K562 (cell line): Measurements from ENCODE around the gene SCN2B. TPM values are rescaled to one million over a fixed set of nuclear protein-coding genes. Genes with fewer than 3 reads are reported as not detected.

Experiments
- ATF1 ChIP-seq, 2 experiments: fragments of 450-650 bp in 1 of 2; IDR thresholded peaks; 2 replicates each; pipeline ENCODE4 v1.6.1; 2016; ENCODE audit warnings: missing compliant biosample characterization in 1 of 2, missing genetic modification characterization in 1 of 2
- DDX20 ChIP-seq: fragments of 450-650 bp; IDR thresholded peaks from 2 replicates; pipeline ENCODE4 v1.6.1; 2016; ENCODE audit warnings: missing genetic modification characterization, low read depth, mild to moderate bottlenecking, missing compliant biosample characterization, moderate library complexity
- E2F3 ChIP-seq: fragments of 250-450 bp; sonication (Bioruptor Pico); IDR thresholded peaks from 2 replicates; pipeline ENCODE4 v1.4.0; 2020; ENCODE audit warnings: mild to moderate bottlenecking
- ETS2 ChIP-seq: IDR thresholded peaks from 2 replicates; pipeline ENCODE4 v1.6.1; 2016; ENCODE audit warnings: borderline replicate concordance, missing genetic modification characterization, mild to moderate bottlenecking, moderate library complexity, missing compliant biosample characterization; ENCODE audit not compliant: poor library complexity, severe bottlenecking
- HDAC2 ChIP-seq: fragments of 450-650 bp; IDR thresholded peaks from 2 replicates; pipeline ENCODE4 v1.6.1; 2016; ENCODE audit warnings: mild to moderate bottlenecking
- HMG20A ChIP-seq: fragments of 450-650 bp; formaldehyde crosslinking; conservative IDR thresholded peaks from 2 replicates; pipeline ENCODE4 v1.4.0; 2020; ENCODE audit warnings: mild to moderate bottlenecking, mixed read lengths
- MYNN ChIP-seq, 2 experiments: sonication (generic); formaldehyde crosslinking in 1 of 2; IDR thresholded peaks; 2 replicates each; pipeline versions ENCODE4 v1.5.0 to v1.6.1; 2016 to 2020; ENCODE audit warnings: antibody characterized with exemption in 1 of 2, missing genetic modification reagents in 1 of 2
- NCOA2 ChIP-seq, 2 experiments: fragments of 450-650 bp; IDR thresholded peaks; 2 replicates each; pipeline ENCODE4 v1.6.1; 2018; ENCODE audit warnings: mild to moderate bottlenecking in 2 of 2, moderate library complexity in 1 of 2; ENCODE audit not compliant: partially characterized antibody in 2 of 2
- PTRF ChIP-seq: fragments of 450-650 bp; IDR thresholded peaks from 2 replicates; pipeline ENCODE4 v1.6.1; 2016; ENCODE audit warnings: mild to moderate bottlenecking, missing genetic modification characterization, missing compliant biosample characterization
- SUPT5H ChIP-seq: fragments of 450-650 bp; IDR thresholded peaks from 2 replicates; pipeline ENCODE4 v1.6.1; 2016
- ZNF140 ChIP-seq: fragments of 250-450 bp; sonication (Bioruptor Pico); IDR thresholded peaks from 2 replicates; pipeline ENCODE4 v1.8.0; 2021; ENCODE audit warnings: moderate library complexity, mild to moderate bottlenecking, inconsistent platforms
- ZNF707 ChIP-seq: fragments of 250-450 bp; sonication (Bioruptor Pico); conservative IDR thresholded peaks from 2 replicates; pipeline ENCODE4 v1.8.0; 2022; ENCODE audit warnings: inconsistent platforms, mild to moderate bottlenecking, moderate library complexity
- polyA plus RNA-seq, 8 experiments: library from polyadenylated mRNA; depleted of rRNA in 4 of 8; stranded (reverse) in 5 of 8; unstranded in 3 of 8; fragments of >200 nt; fragmentation: Nextera tagmentation in 2 of 8; fragmentation: Illumina TruSeq in 1 of 8; extraction: Ambion mirVana in 2 of 8; extraction: Trizol in 1 of 8; gene quantifications; 2 replicates each; pipeline versions ENCODE4 v1.2.1 to v1.2.3, GENCODE V29; 2011 to 2014; ENCODE audit warnings: inconsistent platforms in 1 of 8, missing spikeins in 1 of 8
- total RNA-seq, 7 experiments: library from RNA; depleted of rRNA in 6 of 7; stranded (reverse); fragments of >200 nt in 6 of 7; fragmentation: Illumina TruSeq in 2 of 7; extraction: Trizol in 2 of 7; gene quantifications; 2 replicates each; pipeline versions ENCODE4 v1.2.1 to v1.2.3, GENCODE V29; 2011 to 2021; ENCODE audit warnings: low replicate concordance in 1 of 7
- TF ChIP-seq, protein P1 (sequence below): sonication (generic); formaldehyde crosslinking; IDR thresholded peaks from 2 replicates; pipeline ENCODE4 v1.8.1; 2023; ENCODE audit warnings: mild to moderate bottlenecking, missing genetic modification reagents
- TF ChIP-seq, protein P2 (sequence below), 2 experiments: fragments of 450-650 bp in 1 of 2; sonication (generic) in 1 of 2; formaldehyde crosslinking in 1 of 2; IDR thresholded peaks; 2 replicates each; pipeline versions ENCODE4 v1.7.1 to v1.9.0; 2016 to 2022; ENCODE audit warnings: inconsistent platforms in 1 of 2, mild to moderate bottlenecking in 1 of 2, missing genetic modification reagents in 1 of 2

SCN2B gene
- total and polyA plus RNA-seq, 9 of the 15 experiments (the other 6 are each of a cell fraction or from before 2014, with no cell fraction given), result not detected

DNA sequence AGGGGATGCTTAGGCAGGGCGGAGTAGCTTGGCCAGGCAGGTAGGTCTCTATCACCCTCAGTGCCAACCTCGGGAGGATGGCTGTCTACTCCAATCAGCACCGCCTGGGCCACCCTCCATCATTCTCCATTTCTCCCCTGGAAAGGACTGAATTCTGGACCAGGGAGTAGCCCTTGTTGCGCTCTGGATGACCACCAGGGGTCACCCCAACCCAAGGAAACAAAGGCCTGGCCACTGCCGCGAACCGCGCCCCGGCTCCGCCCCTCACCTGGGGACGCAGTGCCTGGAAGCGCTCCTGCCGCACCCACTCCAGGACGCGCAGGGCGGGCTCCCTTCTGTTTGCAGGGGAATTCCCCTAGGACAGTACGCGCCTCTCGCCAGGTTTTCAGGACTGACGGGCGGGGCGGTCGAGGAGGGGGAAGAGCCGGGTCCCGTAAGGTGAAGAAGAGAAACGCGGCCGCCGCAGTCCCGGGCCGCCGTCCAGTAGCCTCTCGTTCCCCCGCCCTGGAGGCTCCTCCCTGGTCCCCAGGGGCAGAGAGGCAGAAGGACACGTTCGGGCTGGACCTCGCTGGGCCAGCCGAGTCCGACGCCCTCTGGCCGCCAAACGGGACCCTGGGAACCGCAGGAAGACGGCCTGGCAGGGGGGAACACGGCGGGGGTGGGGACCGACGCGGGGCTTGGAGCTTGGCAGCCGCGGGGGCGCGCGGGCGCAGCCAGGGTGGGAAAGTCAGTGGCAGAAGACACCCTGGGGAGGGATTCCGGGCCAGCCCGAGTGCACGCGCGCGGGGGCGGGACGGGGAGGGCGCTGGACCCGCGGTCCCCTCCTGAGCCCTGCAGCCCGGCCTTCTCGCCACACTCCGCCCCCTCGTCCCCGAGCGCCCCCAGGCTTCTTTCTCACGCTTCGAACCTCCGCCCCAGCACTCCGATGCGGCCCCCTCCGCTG lies 30.9 kb downstream of the SCN2B start (continued):
- TF ChIP-seq, protein P1, sequence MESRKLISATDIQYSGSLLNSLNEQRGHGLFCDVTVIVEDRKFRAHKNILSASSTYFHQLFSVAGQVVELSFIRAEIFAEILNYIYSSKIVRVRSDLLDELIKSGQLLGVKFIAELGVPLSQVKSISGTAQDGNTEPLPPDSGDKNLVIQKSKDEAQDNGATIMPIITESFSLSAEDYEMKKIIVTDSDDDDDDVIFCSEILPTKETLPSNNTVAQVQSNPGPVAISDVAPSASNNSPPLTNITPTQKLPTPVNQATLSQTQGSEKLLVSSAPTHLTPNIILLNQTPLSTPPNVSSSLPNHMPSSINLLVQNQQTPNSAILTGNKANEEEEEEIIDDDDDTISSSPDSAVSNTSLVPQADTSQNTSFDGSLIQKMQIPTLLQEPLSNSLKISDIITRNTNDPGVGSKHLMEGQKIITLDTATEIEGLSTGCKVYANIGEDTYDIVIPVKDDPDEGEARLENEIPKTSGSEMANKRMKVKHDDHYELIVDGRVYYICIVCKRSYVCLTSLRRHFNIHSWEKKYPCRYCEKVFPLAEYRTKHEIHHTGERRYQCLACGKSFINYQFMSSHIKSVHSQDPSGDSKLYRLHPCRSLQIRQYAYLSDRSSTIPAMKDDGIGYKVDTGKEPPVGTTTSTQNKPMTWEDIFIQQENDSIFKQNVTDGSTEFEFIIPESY (CRISPR knock-in tag), result 0 out of 2 replicates have a peak, but pooled peaks have one; percentile 9
- TF ChIP-seq DDX20 (no peak), PTRF (tag) (no peak), HDAC2 (peak; percentile 55; the same call in 1 of the 2 replicates), ZNF140 (no peak), SUPT5H (no peak), ATF1 (CRISPR knock-in tag; IDR thresholded peaks at IDR 0.05) (no peak), ATF1 (tag; IDR thresholded peaks at IDR 0.05) (0 out of 2 replicates have a peak, but pooled peaks have one; percentile 44), HMG20A (no peak), ZNF707 (no peak), E2F3 (no peak), ETS2 (no peak), MYNN (IDR thresholded peaks at IDR 0.05) (0 out of 2 replicates have a peak, but pooled peaks have one; percentile 31), MYNN (CRISPR knock-in tag; IDR thresholded peaks at IDR 0.05) (no peak), NCOA2 (IDR thresholded peaks at IDR 0.05; ENCODE audit: partially characterized antibody in 2 of 2) (no peak)
- TF ChIP-seq, protein P2, sequence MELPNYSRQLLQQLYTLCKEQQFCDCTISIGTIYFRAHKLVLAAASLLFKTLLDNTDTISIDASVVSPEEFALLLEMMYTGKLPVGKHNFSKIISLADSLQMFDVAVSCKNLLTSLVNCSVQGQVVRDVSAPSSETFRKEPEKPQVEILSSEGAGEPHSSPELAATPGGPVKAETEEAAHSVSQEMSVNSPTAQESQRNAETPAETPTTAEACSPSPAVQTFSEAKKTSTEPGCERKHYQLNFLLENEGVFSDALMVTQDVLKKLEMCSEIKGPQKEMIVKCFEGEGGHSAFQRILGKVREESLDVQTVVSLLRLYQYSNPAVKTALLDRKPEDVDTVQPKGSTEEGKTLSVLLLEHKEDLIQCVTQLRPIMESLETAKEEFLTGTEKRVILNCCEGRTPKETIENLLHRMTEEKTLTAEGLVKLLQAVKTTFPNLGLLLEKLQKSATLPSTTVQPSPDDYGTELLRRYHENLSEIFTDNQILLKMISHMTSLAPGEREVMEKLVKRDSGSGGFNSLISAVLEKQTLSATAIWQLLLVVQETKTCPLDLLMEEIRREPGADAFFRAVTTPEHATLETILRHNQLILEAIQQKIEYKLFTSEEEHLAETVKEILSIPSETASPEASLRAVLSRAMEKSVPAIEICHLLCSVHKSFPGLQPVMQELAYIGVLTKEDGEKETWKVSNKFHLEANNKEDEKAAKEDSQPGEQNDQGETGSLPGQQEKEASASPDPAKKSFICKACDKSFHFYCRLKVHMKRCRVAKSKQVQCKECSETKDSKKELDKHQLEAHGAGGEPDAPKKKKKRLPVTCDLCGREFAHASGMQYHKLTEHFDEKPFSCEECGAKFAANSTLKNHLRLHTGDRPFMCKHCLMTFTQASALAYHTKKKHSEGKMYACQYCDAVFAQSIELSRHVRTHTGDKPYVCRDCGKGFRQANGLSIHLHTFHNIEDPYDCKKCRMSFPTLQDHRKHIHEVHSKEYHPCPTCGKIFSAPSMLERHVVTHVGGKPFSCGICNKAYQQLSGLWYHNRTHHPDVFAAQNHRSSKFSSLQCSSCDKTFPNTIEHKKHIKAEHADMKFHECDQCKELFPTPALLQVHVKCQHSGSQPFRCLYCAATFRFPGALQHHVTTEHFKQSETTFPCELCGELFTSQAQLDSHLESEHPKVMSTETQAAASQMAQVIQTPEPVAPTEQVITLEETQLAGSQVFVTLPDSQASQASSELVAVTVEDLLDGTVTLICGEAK (IDR thresholded peaks at IDR 0.05), result no peak
- TF ChIP-seq, protein P2 (CRISPR knock-in tag; IDR thresholded peaks at IDR 0.05), result no peak
